H9 (cell line): ENCODE measurements around the gene COL27A1. TPM values are rescaled to one million over a fixed set of nuclear protein-coding genes. Genes with fewer than 3 reads are reported as not detected.

ENCODE experiments used
- DNase-seq: peaks from one replicate; pipeline ENCODE4 v3.0.0-alpha.2; 2017
- H2AFZ ChIP-seq: one replicate; pipeline ENCODE4 v1.6.1; 2013; ENCODE audit warnings: mild to moderate bottlenecking, low read length, control low read depth, moderate library complexity
- H2AK5ac ChIP-seq: 2 replicates; pipeline ENCODE4 v1.6.1; 2013; ENCODE audit warnings: low read length, control low read depth, mixed read lengths; ENCODE audit not compliant: insufficient read length
- H2BK120ac ChIP-seq: one replicate; pipeline ENCODE4 v1.6.1; 2013; ENCODE audit warnings: low read depth, mild to moderate bottlenecking, low read length, control low read depth, inconsistent platforms; ENCODE audit not compliant: poor library complexity, severe bottlenecking
- H2BK12ac ChIP-seq: 2 replicates; pipeline ENCODE4 v1.6.1; 2013; ENCODE audit warnings: low read length, control low read depth, mixed read lengths, low read depth; ENCODE audit not compliant: insufficient read length
- H2BK15ac ChIP-seq: 2 replicates; pipeline ENCODE4 v1.6.1; 2013; ENCODE audit warnings: low read depth, low read length, control low read depth
- H2BK20ac ChIP-seq: one replicate; pipeline ENCODE4 v1.6.1; 2013; ENCODE audit warnings: low read depth, mild to moderate bottlenecking, low read length, control low read depth, inconsistent platforms; ENCODE audit not compliant: poor library complexity, severe bottlenecking
- H2BK5ac ChIP-seq: 2 replicates; pipeline ENCODE4 v1.6.1; 2013; ENCODE audit warnings: low read length, control low read depth, mixed read lengths; ENCODE audit not compliant: insufficient read length
- H3K14ac ChIP-seq: 2 replicates; pipeline ENCODE4 v1.6.1; 2013; ENCODE audit warnings: low read length, control low read depth; ENCODE audit not compliant: insufficient read depth
- H3K18ac ChIP-seq: 2 replicates; pipeline ENCODE4 v1.6.1; 2013; ENCODE audit warnings: low read depth, mild to moderate bottlenecking, mixed read lengths, low read length, control low read depth; ENCODE audit not compliant: insufficient read length
- H3K23ac ChIP-seq: 2 replicates; pipeline ENCODE4 v1.6.1; 2013; ENCODE audit warnings: low read length, control low read depth, mixed read lengths, low read depth; ENCODE audit not compliant: insufficient read length
- H3K23me2 ChIP-seq: 2 replicates; pipeline ENCODE4 v1.6.1; 2013; ENCODE audit warnings: low read depth, mild to moderate bottlenecking, mixed read lengths, low read length, control low read depth; ENCODE audit not compliant: insufficient read length, poor library complexity, severe bottlenecking
- H3K27ac ChIP-seq: 2 replicates; pipeline ENCODE4 v1.5.1; 2013; ENCODE audit warnings: low read length, control low read depth, mixed read lengths, low read depth; ENCODE audit not compliant: insufficient read length
- H3K27me3 ChIP-seq: 2 replicates; pipeline ENCODE4 v1.6.1; 2013; ENCODE audit warnings: low read length, control low read depth, inconsistent platforms; ENCODE audit not compliant: insufficient read depth
- H3K4ac ChIP-seq: 2 replicates; pipeline ENCODE4 v1.6.1; 2013; ENCODE audit warnings: low read depth, mild to moderate bottlenecking, control low read depth, inconsistent platforms, low read length, moderate library complexity
- H3K4me1 ChIP-seq: 2 replicates; pipeline ENCODE4 v1.6.1; 2013; ENCODE audit warnings: low read length, control low read depth, inconsistent platforms; ENCODE audit not compliant: insufficient read depth
- H3K4me2 ChIP-seq: 2 replicates; pipeline ENCODE4 v1.6.1; 2013; ENCODE audit warnings: low read length, control low read depth, mixed read lengths; ENCODE audit not compliant: insufficient read length, insufficient read depth
- H3K56ac ChIP-seq: 2 replicates; pipeline ENCODE4 v1.6.1; 2013; ENCODE audit warnings: low read depth, mild to moderate bottlenecking, mixed read lengths, low read length, control low read depth; ENCODE audit not compliant: insufficient read length
- H3K79me1 ChIP-seq: 2 replicates; pipeline ENCODE4 v1.6.1; 2013; ENCODE audit warnings: low read depth, mild to moderate bottlenecking, moderate library complexity, low read length, control low read depth, inconsistent platforms; ENCODE audit not compliant: insufficient read depth, poor library complexity, severe bottlenecking
- H3K79me2 ChIP-seq: 2 replicates; pipeline ENCODE4 v1.6.1; 2013; ENCODE audit warnings: low read length, control low read depth, inconsistent platforms; ENCODE audit not compliant: insufficient read depth
- H3K9ac ChIP-seq: 2 replicates; pipeline ENCODE4 v1.6.1; 2013; ENCODE audit warnings: low read length, control low read depth, mixed read lengths; ENCODE audit not compliant: insufficient read length; ENCODE audit errors: extremely low read depth
- H3K9me3 ChIP-seq: one replicate; pipeline ENCODE4 v1.6.1; 2013; ENCODE audit warnings: low read depth, low read length, inconsistent platforms; ENCODE audit not compliant: control insufficient read depth
- H3T11ph ChIP-seq: one replicate; pipeline ENCODE4 v1.6.1; 2013; ENCODE audit warnings: mild to moderate bottlenecking, low read length, control low read depth, inconsistent platforms
- H4K20me1 ChIP-seq: one replicate; pipeline ENCODE4 v1.6.1; 2013; ENCODE audit not compliant: control insufficient read depth, insufficient read length, insufficient read depth
- H4K5ac ChIP-seq: 2 replicates; pipeline ENCODE4 v1.6.1; 2013; ENCODE audit warnings: low read depth, mild to moderate bottlenecking, mixed read lengths, low read length, control low read depth; ENCODE audit not compliant: insufficient read length
- H4K8ac ChIP-seq: replicated peaks from 2 replicates; pipeline ENCODE4 v1.6.1; 2013; ENCODE audit warnings: low read length, control low read depth, mixed read lengths, low read depth; ENCODE audit not compliant: insufficient read length
- H4K91ac ChIP-seq: 2 replicates; pipeline ENCODE4 v1.6.1; 2013; ENCODE audit warnings: low read depth, mild to moderate bottlenecking, moderate library complexity, mixed read lengths, low read length, control low read depth; ENCODE audit not compliant: insufficient read length
- H3K27ac Mint-ChIP-seq, 3 experiments: 2 replicates in 2 of 3; 3 replicates in 1 of 3; pipeline ENCODE4 v1.8.0; 2020 to 2021; ENCODE audit warnings: mixed read lengths in 3 of 3, mild to moderate bottlenecking in 1 of 3, moderate library complexity in 1 of 3
- H3K27me3 Mint-ChIP-seq: 2 replicates; pipeline ENCODE4 v1.8.0; 2021; ENCODE audit warnings: low read depth, mild to moderate bottlenecking, moderate library complexity, mixed read lengths
- H3K36me3 Mint-ChIP-seq, 3 experiments: 2 replicates in 2 of 3; 3 replicates in 1 of 3; pipeline ENCODE4 v1.8.0; 2020 to 2021; ENCODE audit warnings: low read depth in 3 of 3, mixed read lengths in 3 of 3; ENCODE audit not compliant: insufficient read depth in 1 of 3
- H3K4me1 Mint-ChIP-seq, 2 experiments: 2 replicates each; pipeline ENCODE4 v1.8.0; 2020; ENCODE audit warnings: mixed read lengths in 2 of 2
- H3K4me3 Mint-ChIP-seq, 2 experiments: 2 replicates in 1 of 2; 3 replicates in 1 of 2; pipeline ENCODE4 v1.8.0; 2020 to 2021; ENCODE audit warnings: mild to moderate bottlenecking in 2 of 2, mixed read lengths in 2 of 2, moderate library complexity in 1 of 2
- H3K9me3 Mint-ChIP-seq, 2 experiments: 2 replicates in 1 of 2; 3 replicates in 1 of 2; pipeline ENCODE4 v1.8.0; 2020; ENCODE audit warnings: mild to moderate bottlenecking in 2 of 2, mixed read lengths in 2 of 2, moderate library complexity in 1 of 2
- WGBS: extraction: QIAGEN DNeasy Blood & Tissue Kit; methylation state at CpG from one replicate; pipeline ENCODE4 v1.1.7; 2013; ENCODE audit warnings: missing lambda C conversion rate, low lambda C conversion rate, mixed read lengths; ENCODE audit not compliant: insufficient read length; ENCODE audit errors: extremely low coverage; 5-methylcytosine and 5-hydroxymethylcytosine counted together
- total RNA-seq: library from RNA; stranded (reverse); gene quantifications from 2 replicates; pipeline ENCODE4 v1.2.1, GENCODE V29; 2021
- TF ChIP-seq, protein P1 (sequence below): fragments of 200-600 bp; sonication (generic); conservative IDR thresholded peaks from 3 replicates; pipeline ENCODE4 v1.8.0; 2021; ENCODE audit warnings: antibody characterized with exemption, mild to moderate bottlenecking

COL27A1 gene
- total RNA-seq, 1 experiment from 2014 or later = 17.9 TPM

DNA sequence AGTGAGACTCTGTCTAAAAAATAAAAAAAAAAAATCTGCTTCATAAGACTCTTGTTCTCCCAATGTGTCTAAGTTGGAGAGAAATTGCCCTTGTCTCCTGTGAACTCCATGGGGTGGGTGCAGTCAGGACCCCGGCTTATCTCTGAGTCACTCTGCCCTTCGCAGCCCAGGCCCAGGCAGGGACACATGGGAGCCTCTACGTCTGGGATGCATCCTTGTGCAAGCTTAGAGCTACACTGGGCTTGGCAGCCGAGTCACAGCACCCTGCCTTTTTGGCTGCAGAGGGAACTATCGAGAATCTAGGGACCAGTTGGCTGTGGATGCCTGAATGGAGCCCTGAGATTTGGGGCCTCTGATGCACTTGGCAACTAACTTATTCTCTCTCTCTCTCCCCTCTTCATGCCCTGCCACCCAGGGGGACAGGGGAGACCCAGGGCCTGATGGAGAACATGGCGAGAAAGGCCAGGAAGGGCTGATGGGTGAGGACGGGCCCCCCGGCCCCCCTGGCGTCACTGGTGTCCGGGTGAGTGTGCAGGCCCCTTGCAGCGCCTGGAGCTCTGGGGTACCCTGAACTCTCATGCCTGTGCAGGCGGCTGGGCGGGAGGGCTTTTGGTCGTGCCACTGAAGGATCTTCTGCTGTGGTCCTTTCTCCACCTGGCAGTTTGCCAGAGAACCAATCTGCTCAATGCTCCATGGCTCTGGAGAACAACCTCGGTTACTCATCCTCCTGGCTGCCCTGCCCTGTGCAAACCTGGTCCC lies 120.1 kb downstream of the COL27A1 start:
- TF ChIP-seq, protein P1, sequence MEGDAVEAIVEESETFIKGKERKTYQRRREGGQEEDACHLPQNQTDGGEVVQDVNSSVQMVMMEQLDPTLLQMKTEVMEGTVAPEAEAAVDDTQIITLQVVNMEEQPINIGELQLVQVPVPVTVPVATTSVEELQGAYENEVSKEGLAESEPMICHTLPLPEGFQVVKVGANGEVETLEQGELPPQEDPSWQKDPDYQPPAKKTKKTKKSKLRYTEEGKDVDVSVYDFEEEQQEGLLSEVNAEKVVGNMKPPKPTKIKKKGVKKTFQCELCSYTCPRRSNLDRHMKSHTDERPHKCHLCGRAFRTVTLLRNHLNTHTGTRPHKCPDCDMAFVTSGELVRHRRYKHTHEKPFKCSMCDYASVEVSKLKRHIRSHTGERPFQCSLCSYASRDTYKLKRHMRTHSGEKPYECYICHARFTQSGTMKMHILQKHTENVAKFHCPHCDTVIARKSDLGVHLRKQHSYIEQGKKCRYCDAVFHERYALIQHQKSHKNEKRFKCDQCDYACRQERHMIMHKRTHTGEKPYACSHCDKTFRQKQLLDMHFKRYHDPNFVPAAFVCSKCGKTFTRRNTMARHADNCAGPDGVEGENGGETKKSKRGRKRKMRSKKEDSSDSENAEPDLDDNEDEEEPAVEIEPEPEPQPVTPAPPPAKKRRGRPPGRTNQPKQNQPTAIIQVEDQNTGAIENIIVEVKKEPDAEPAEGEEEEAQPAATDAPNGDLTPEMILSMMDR = no peak
- peak overlapping the region in 1 of 3 experiments; percentile 11; a peak in 1 of 7 replicates for H3K27ac Mint-ChIP-seq

More for the DNA sequence above, 120.1 kb downstream of the COL27A1 start:
- Histone ChIP-seq H3K4me2 (no peak overlapping the region), H3K9me3 (no peaks in the 10 kb centered on the region), H2BK12ac (no peak overlapping the region), H2AFZ (no peak overlapping the region), H3K14ac (no peak overlapping the region), H2BK15ac (no peak overlapping the region), H3K4ac (no peak overlapping the region), H3T11ph (no peak overlapping the region), H3K4me1 (no peaks in the 10 kb centered on the region), H3K18ac (no peak overlapping the region), H3K56ac (no peak overlapping the region), H4K8ac (no peak overlapping the region), H3K9ac (no peak overlapping the region), H2BK5ac (no peak overlapping the region), H4K91ac (no peak overlapping the region), H2BK120ac (no peak overlapping the region), H3K23me2 (no peaks in the 10 kb centered on the region), H3K79me1 (no peaks in the 10 kb centered on the region), H3K79me2 (no peaks in the 10 kb centered on the region), H4K20me1 (no peaks in the 10 kb centered on the region), H3K23ac (no peak overlapping the region), H2AK5ac (no peak overlapping the region), H3K27me3 (no peaks in the 10 kb centered on the region), H3K27ac (no peak overlapping the region), H4K5ac (no peak overlapping the region), H2BK20ac (no peak overlapping the region)
- H3K36me3 Mint-ChIP-seq = peaks cover 0 to 4% (median 2%) of the 10 kb centered on the region in 3 experiments; a peak in 3 of 7 replicates
- H3K4me3 Mint-ChIP-seq = no peak overlapping the region
- no CpG with 5 or more reads among the region's 15 CpGs for WGBS
- H3K27me3 Mint-ChIP-seq = no peaks in the 10 kb centered on the region; the same call in 1 of the 2 replicates
- DNase-seq = peak; percentile 23
- no peaks in the 10 kb centered on the region for H3K9me3 Mint-ChIP-seq
- H3K4me1 Mint-ChIP-seq = no peaks in the 10 kb centered on the region; a peak in 1 of 4 replicates
